Adipose tissue (tissue), 3 donors: ENCODE measurements around the gene PSMA3. TPM values are rescaled to one million over a fixed set of nuclear protein-coding genes. Genes with fewer than 3 reads are reported as not detected.

Source experiments
- H3K27ac ChIP-seq: one replicate; pipeline ENCODE4 v1.5.1; 2013; ENCODE audit warnings: low read depth, low read length
- WGBS, 3 donors: extraction: QIAGEN DNeasy Blood & Tissue Kit; methylation state at CpG; one replicate each; pipeline ENCODE4 v1.1.7; 2013; 5-methylcytosine and 5-hydroxymethylcytosine counted together
- polyA plus RNA-seq, 3 donors: library from polyadenylated mRNA; stranded (reverse); fragments of 200-250 nt; gene quantifications; one replicate each; pipeline ENCODE4 v1.2.3, GENCODE V29; 2013
- donor health status: healthy with polysubstance abuse.
- donor health status: Bipolar disorder and iron deficiency.
- donor health status: healthy.

PSMA3 gene
- polyA plus RNA-seq = 100 to 1,000 TPM in 2 of 3 donors, 10 to 100 TPM in 1; 59.9 to 123 (median 119) TPM

- peak within 1 kb of the TSS; percentile 88 for H3K27ac ChIP-seq
- WGBS, 3 donors = 0 to 1% (median 1%) methylated on average over 50 of the region's 50 CpGs
Observed at GRCh38 chr14:58244556-58245387, at the start of gene PSMA3. PSMA3 (plus strand) TSS chr14:58244843; CDS start chr14:58244921, 78 bp downstream.

GRCh38 chr14:58196198-58196597, 48.4 kb upstream of the PSMA3 start:
- H3K27ac ChIP-seq = no peak overlapping the region
- 80 to 92% (median 91%) methylated on average over 1 of the region's 1 CpG for WGBS, 3 donors

- WGBS, 3 donors = 84 to 93% (median 91%) methylated on average over 5 of the region's 5 CpGs
- H3K27ac ChIP-seq = no peak overlapping the region
Observed at GRCh38 chr14:58198086-58198485, 46.6 kb upstream of the PSMA3 start.

GRCh38 chr14:58199726-58200479, 44.7 kb upstream of the PSMA3 start, which contains the start of gene ACTR10:
ACTR10 (plus strand) TSS chr14:58200149; CDS start chr14:58200218, 69 bp downstream.
- 0% methylated on average over 51 to 78 of the region's 78 CpGs for WGBS, 3 donors
- H3K27ac ChIP-seq = peak within 1 kb of the TSS; percentile 92

GRCh38 chr14:58200480-58200841, 44.2 kb upstream of the PSMA3 start:
- WGBS, 3 donors = 0 to 1% (median 1%) methylated on average over 11 of the region's 11 CpGs
- peak overlapping the region; percentile 92 for H3K27ac ChIP-seq

GRCh38 chr14:58200846-58201245, 43.8 kb upstream of the PSMA3 start:
- WGBS, 3 donors = 1 to 3% (median 2%) methylated on average over 2 of the region's 2 CpGs
- no peak overlapping the region for H3K27ac ChIP-seq

GRCh38 chr14:58213176-58213575, 31.5 kb upstream of the PSMA3 start:
- H3K27ac ChIP-seq = no peak overlapping the region

- 68 to 93% (median 79%) methylated on average over 2 of the region's 2 CpGs for WGBS, 3 donors
- no peak overlapping the region for H3K27ac ChIP-seq
Observed at GRCh38 chr14:58215191-58215914, 29.3 kb upstream of the PSMA3 start.

- H3K27ac ChIP-seq = no peak overlapping the region
- WGBS, 3 donors = 92 to 95% (median 94%) methylated on average over 2 of the region's 2 CpGs
Observed at GRCh38 chr14:58216544-58216943, 28.1 kb upstream of the PSMA3 start.

GRCh38 chr14:58227096-58227819, 17.4 kb upstream of the PSMA3 start:
- WGBS, 3 donors = 98 to 99% (median 99%) methylated on average over 5 of the region's 5 CpGs
- H3K27ac ChIP-seq = no peak overlapping the region

GRCh38 chr14:58238252-58239243, 6.1 kb upstream of the PSMA3 start:
- no peak overlapping the region for H3K27ac ChIP-seq
- WGBS, 3 donors = 25 to 34% (median 32%) methylated on average over 16 of the region's 16 CpGs

GRCh38 chr14:58239244-58240195, 5.1 kb upstream of the PSMA3 start:
- 1 to 2% (median 1%) methylated on average over 23 of the region's 23 CpGs for WGBS, 3 donors
- no peak overlapping the region for H3K27ac ChIP-seq

GRCh38 chr14:58243790-58244555, 670 bp upstream of the PSMA3 start:
- WGBS, 3 donors = 0 to 1% (median 0%) methylated on average over 16 of the region's 16 CpGs

GRCh38 chr14:58245562-58245961, 919 bp downstream of the PSMA3 start:
- 0 to 3% (median 2%) methylated on average over 3 of the region's 3 CpGs for WGBS, 3 donors
- H3K27ac ChIP-seq = no peak overlapping the region

More at GRCh38 chr14:58243790-58244555, 670 bp upstream of the PSMA3 start:
- H3K27ac ChIP-seq = no peak overlapping the region

- 94 to 97% (median 94%) methylated on average over 8 of the region's 8 CpGs for WGBS, 3 donors
- no peak overlapping the region for H3K27ac ChIP-seq
Observed at GRCh38 chr14:58249611-58250010, 5.0 kb downstream of the PSMA3 start.
